ENCODE data around the gene ADAM12.

Gene ADAM12

GRCh38 chr10:126240483-126240882 is 147.8 kb downstream of the ADAM12 start:
- no peaks in the 10 kb centered on the region for H4K20me1 ChIP-seq (ENCODE audit: insufficient read depth, low read length)
- H3K36me3 ChIP-seq (replicated peaks; ENCODE audit: low read depth, low read length) = no peaks in the 10 kb centered on the region
- no peaks in the 10 kb centered on the region for H3K9me3 ChIP-seq (ENCODE audit: insufficient read depth, low read length)
- H3K4me3 ChIP-seq (ENCODE audit: low read length) = no peak overlapping the region
- no peak overlapping the region for H3K27ac ChIP-seq (ENCODE audit: low read length)
- no peak overlapping the region for H3K9ac ChIP-seq (ENCODE audit: low read length)
- no peaks in the 10 kb centered on the region for H3K79me2 ChIP-seq (ENCODE audit: low read length)
- no peak overlapping the region for H2AFZ ChIP-seq (ENCODE audit: low read depth, low read length)
- no peaks in the 10 kb centered on the region for H3K4me1 ChIP-seq (ENCODE audit: low read length)
- no peak for TF ChIP-seq CTCF (IDR thresholded peaks at IDR 0.05; ENCODE audit: low read depth, low read length)
- no peak for TF ChIP-seq EZH2phosphoT487 (IDR thresholded peaks at IDR 0.05; ENCODE audit: low read depth)
- no peaks in the 10 kb centered on the region for H3K27me3 ChIP-seq (ENCODE audit: low read depth, low read length)
- no peak overlapping the region for H3K4me2 ChIP-seq (ENCODE audit: low read length)

GRCh38 chr10:126239844-126240243 is 148.4 kb downstream of the ADAM12 start:
- Histone ChIP-seq H3K79me2 (ENCODE audit: low read length) (no peaks in the 10 kb centered on the region), H3K4me1 (ENCODE audit: low read length) (no peaks in the 10 kb centered on the region), H3K4me2 (ENCODE audit: low read length) (no peak overlapping the region), H3K9ac (ENCODE audit: low read length) (no peak overlapping the region), H3K9me3 (ENCODE audit: insufficient read depth, low read length) (no peaks in the 10 kb centered on the region), H3K36me3 (replicated peaks; ENCODE audit: low read depth, low read length) (no peaks in the 10 kb centered on the region), H3K27me3 (ENCODE audit: low read depth, low read length) (no peaks in the 10 kb centered on the region), H3K27ac (ENCODE audit: low read length) (no peak overlapping the region), H4K20me1 (ENCODE audit: insufficient read depth, low read length) (no peaks in the 10 kb centered on the region), H2AFZ (ENCODE audit: low read depth, low read length) (no peak overlapping the region), H3K4me3 (ENCODE audit: low read length) (no peak overlapping the region)
- no peak for TF ChIP-seq CTCF (IDR thresholded peaks at IDR 0.05; ENCODE audit: low read depth, low read length)
- TF ChIP-seq EZH2phosphoT487 (IDR thresholded peaks at IDR 0.05; ENCODE audit: low read depth) = no peak

- H3K27me3 ChIP-seq (ENCODE audit: low read depth, low read length) = no peaks in the 10 kb centered on the region
- no peak overlapping the region for H3K9ac ChIP-seq (ENCODE audit: low read length)
- H3K27ac ChIP-seq (ENCODE audit: low read length) = no peak overlapping the region
- no peak for TF ChIP-seq CTCF (IDR thresholded peaks at IDR 0.05; ENCODE audit: low read depth, low read length)
- no peak for TF ChIP-seq EZH2phosphoT487 (IDR thresholded peaks at IDR 0.05; ENCODE audit: low read depth)
- H3K79me2 ChIP-seq (ENCODE audit: low read length) = no peaks in the 10 kb centered on the region
- no peaks in the 10 kb centered on the region for H3K4me1 ChIP-seq (ENCODE audit: low read length)
- H3K4me3 ChIP-seq (ENCODE audit: low read length) = no peak overlapping the region
- H2AFZ ChIP-seq (ENCODE audit: low read depth, low read length) = no peak overlapping the region
- no peaks in the 10 kb centered on the region for H3K36me3 ChIP-seq (replicated peaks; ENCODE audit: low read depth, low read length)
- H4K20me1 ChIP-seq (ENCODE audit: insufficient read depth, low read length) = no peaks in the 10 kb centered on the region
- H3K4me2 ChIP-seq (ENCODE audit: low read length) = no peak overlapping the region
- no peaks in the 10 kb centered on the region for H3K9me3 ChIP-seq (ENCODE audit: insufficient read depth, low read length)
Observed at GRCh38 chr10:126235979-126236851, 152.1 kb downstream of the ADAM12 start.

- no peak for TF ChIP-seq EZH2phosphoT487 (IDR thresholded peaks at IDR 0.05; ENCODE audit: low read depth)
- no peaks in the 10 kb centered on the region for H3K79me2 ChIP-seq (ENCODE audit: low read length)
- H3K4me1 ChIP-seq (ENCODE audit: low read length) = no peaks in the 10 kb centered on the region
Observed at GRCh38 chr10:126235091-126235978, 152.9 kb downstream of the ADAM12 start.

More at GRCh38 chr10:126235091-126235978, 152.9 kb downstream of the ADAM12 start:
- Histone ChIP-seq H3K9me3 (ENCODE audit: insufficient read depth, low read length) (no peaks in the 10 kb centered on the region), H3K27ac (ENCODE audit: low read length) (no peak overlapping the region), H3K4me2 (ENCODE audit: low read length) (no peak overlapping the region), H3K27me3 (ENCODE audit: low read depth, low read length) (no peaks in the 10 kb centered on the region), H2AFZ (ENCODE audit: low read depth, low read length) (no peak overlapping the region), H3K4me3 (ENCODE audit: low read length) (no peak overlapping the region), H3K9ac (ENCODE audit: low read length) (no peak overlapping the region), H4K20me1 (ENCODE audit: insufficient read depth, low read length) (no peaks in the 10 kb centered on the region), H3K36me3 (replicated peaks; ENCODE audit: low read depth, low read length) (no peaks in the 10 kb centered on the region)

All from OCI-LY3 (cell line).